HFFc6 (cell line): ENCODE data around the gene DNER. TPM values are rescaled to one million over a fixed set of nuclear protein-coding genes. Genes with fewer than 3 reads are reported as not detected.
A peak's percentile ranks its signal among the peaks of the same experiment; 100 is the strongest.
"Not testable (repeated sequence)": the region's sequence is repeated elsewhere in the genome, so short reads cannot be mapped to it uniquely, and the experiment has no call there.

Source experiments
- DNase-seq: peaks from one replicate; pipeline ENCODE4 v3.0.0-alpha.2; 2018
- H3K27ac Mint-ChIP-seq: 2 replicates; pipeline ENCODE4 v1.8.0; 2020; ENCODE audit warnings: mild to moderate bottlenecking, mixed read lengths
- H3K27me3 Mint-ChIP-seq: 2 replicates; pipeline ENCODE4 v1.8.0; 2021; ENCODE audit warnings: mild to moderate bottlenecking, moderate library complexity, mixed read lengths; ENCODE audit not compliant: insufficient read depth
- H3K36me3 Mint-ChIP-seq: 2 replicates; pipeline ENCODE4 v1.8.0; 2021; ENCODE audit warnings: low read depth, mixed read lengths
- H3K4me1 Mint-ChIP-seq: 2 replicates; pipeline ENCODE4 v1.8.0; 2020; ENCODE audit warnings: low read depth, mixed read lengths
- H3K4me3 Mint-ChIP-seq: 2 replicates; pipeline ENCODE4 v1.8.0; 2020; ENCODE audit warnings: mild to moderate bottlenecking, moderate library complexity, mixed read lengths
- H3K9me3 Mint-ChIP-seq: 2 replicates; pipeline ENCODE4 v1.8.0; 2020; ENCODE audit warnings: mild to moderate bottlenecking, mixed read lengths
- total RNA-seq, 6 experiments: library from RNA; stranded (reverse); fragmentation: NEBNext Ultra II Directional; extraction: Animal tissue kit (Norgen Biotek cat#: 25700); gene quantifications; 2 replicates in 1 of 6; 3 replicates in 5 of 6; pipeline ENCODE4 v1.2.3, GENCODE V29; 2021
- TF ChIP-seq, protein P1 (sequence below): fragments of 200-600 bp; sonication (generic); IDR thresholded peaks from 2 replicates; pipeline ENCODE4 v1.5.0; 2021; ENCODE audit warnings: antibody characterized with exemption, mild to moderate bottlenecking

DNER gene
- total RNA-seq, 6 experiments from 2014 or later, result 0.07 to 3.8 (median 2.7) TPM

DNA sequence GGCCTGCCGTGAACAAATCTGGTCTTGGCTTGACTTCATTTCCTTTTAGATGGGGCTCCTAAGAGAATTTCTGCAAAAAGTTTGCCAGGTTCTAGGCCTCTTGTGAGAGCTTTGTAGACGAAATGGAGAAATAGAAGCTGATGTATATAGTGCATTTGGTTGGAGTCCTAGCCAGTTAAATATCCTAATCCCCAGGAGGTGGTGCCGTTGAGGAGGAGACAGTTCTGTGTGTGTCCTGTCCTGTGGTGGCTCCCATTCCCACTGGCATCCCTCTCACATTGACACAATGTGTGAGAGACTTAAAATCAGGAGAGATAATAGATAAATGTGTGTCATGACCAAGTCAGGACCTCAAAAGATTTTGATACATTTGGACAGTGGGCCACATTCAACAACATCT is 34.6 kb upstream of the DNER start:
- Mint-ChIP-seq H3K9me3 (no peaks in the 10 kb centered on the region), H3K36me3 (no peaks in the 10 kb centered on the region), H3K4me3 (no peak overlapping the region), H3K27ac (no peak overlapping the region), H3K4me1 (no peaks in the 10 kb centered on the region), H3K27me3 (peaks cover 1% of the 10 kb centered on the region; the same call in 1 of the 2 replicates)
- TF ChIP-seq, protein P1, sequence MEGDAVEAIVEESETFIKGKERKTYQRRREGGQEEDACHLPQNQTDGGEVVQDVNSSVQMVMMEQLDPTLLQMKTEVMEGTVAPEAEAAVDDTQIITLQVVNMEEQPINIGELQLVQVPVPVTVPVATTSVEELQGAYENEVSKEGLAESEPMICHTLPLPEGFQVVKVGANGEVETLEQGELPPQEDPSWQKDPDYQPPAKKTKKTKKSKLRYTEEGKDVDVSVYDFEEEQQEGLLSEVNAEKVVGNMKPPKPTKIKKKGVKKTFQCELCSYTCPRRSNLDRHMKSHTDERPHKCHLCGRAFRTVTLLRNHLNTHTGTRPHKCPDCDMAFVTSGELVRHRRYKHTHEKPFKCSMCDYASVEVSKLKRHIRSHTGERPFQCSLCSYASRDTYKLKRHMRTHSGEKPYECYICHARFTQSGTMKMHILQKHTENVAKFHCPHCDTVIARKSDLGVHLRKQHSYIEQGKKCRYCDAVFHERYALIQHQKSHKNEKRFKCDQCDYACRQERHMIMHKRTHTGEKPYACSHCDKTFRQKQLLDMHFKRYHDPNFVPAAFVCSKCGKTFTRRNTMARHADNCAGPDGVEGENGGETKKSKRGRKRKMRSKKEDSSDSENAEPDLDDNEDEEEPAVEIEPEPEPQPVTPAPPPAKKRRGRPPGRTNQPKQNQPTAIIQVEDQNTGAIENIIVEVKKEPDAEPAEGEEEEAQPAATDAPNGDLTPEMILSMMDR, result no peak
- DNase-seq, result no peak

DNA sequence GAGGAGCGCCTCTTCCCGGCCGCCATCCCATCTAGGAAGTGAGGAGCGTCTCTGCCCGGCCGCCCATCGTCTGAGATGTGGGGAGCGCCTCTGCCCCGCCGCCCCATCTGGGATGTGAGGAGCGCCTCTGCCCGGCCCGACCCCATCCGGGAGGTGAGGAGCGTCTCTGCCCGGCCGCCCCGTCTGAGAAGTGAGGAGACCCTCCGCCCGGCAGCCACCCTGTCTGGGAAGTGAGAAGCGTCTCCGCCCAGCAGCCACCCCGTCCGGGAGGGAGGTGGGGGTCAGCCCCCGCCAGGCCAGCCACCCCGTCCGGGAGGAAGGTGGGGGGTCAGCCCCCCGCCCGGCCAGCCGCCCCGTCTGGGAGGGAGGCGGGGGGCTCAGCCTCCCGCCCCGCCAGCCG is 28.3 kb upstream of the DNER start:
- H3K36me3 Mint-ChIP-seq, H3K9me3 Mint-ChIP-seq, H3K27ac Mint-ChIP-seq, H3K4me1 Mint-ChIP-seq, H3K27me3 Mint-ChIP-seq, DNase-seq, H3K4me3 Mint-ChIP-seq: not testable (repeated sequence)

DNA sequence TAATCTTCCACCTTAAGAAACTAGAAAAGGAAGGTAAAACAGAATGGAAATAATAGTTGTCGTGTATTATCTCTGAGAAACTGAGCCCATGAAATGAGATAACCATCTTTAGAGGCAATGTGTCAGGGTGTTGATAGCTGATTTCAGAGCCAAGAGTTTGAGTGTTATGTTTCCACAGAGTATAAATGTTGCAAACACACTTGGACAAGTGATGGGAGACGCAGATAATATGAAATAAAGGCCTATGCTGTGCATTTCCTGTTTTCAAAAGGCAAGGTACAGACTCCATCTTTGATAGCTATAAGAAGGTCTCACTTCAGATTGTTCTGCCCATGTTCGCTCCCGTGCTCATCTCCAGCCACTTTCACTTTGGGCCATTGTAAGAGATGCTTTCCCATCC is 25.9 kb upstream of the DNER start:
- Mint-ChIP-seq H3K36me3 (peaks cover 9% of the 10 kb centered on the region), H3K9me3 (peaks cover 17% of the 10 kb centered on the region), H3K27ac (no peak overlapping the region), H3K4me1 (no peaks in the 10 kb centered on the region; the same call in 1 of the 2 replicates), H3K4me3 (peak overlapping the region; percentile 9; the same call in 1 of the 2 replicates), H3K27me3 (no peaks in the 10 kb centered on the region)
- no peak for DNase-seq
- TF ChIP-seq, protein P1, result no peak

DNA sequence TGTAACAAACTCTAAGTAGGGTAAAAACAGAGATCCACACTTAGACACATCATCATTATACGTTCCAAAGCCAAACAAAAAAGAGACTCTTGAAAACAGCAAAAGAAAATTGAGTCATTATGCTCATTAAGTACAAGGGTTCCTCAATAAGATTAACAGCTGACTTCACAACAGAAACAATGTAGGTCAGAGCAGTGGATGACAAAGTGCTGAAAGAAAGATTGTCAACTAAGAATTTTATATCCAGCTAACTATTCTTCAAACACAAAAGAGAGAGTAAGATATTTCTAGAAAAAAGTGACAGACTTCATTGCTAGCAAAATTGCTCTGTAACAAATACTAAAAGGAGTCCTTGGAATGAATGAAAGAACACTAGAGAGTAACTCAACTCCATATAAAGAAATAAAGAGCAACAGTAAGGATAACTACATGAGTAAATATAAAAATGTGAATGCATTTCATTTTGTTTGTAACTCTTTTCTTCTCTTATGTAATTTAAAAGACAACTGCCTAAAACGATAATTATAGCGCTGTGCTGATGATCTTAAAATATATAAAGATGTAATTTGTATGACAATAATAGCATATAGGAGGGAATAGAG is 23.8 kb upstream of the DNER start:
- Mint-ChIP-seq H3K36me3 (peaks cover 9% of the 10 kb centered on the region), H3K4me1 (peaks cover 15% of the 10 kb centered on the region), H3K27me3 (no peaks in the 10 kb centered on the region; the same call in 1 of the 2 replicates), H3K27ac (no peak overlapping the region), H3K4me3 (no peak overlapping the region), H3K9me3 (peaks cover 17% of the 10 kb centered on the region)
- no peak for DNase-seq
- TF ChIP-seq, protein P1, result no peak

DNA sequence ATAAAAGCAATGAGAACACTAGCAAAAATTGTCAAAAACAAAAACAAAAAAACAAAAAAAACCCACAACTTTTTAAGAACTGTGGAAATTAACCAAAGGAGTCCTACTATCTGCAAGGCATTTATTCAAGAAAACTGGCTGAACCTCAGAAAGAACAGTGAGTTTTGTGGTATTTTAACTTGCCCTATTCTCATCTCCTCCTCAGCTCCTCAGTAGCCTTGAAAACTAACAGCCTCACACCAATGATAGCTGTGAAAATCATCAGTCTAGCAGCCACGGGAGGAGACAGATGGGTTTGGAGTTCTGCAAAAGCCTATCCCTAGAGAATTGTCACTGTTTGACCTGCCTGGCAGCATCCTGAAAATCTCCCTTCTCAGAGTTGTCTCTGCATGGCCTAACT is 20.1 kb upstream of the DNER start:
- Mint-ChIP-seq H3K36me3 (peaks cover 9% of the 10 kb centered on the region), H3K4me1 (peaks cover 33% of the 10 kb centered on the region), H3K27me3 (no peaks in the 10 kb centered on the region; the same call in 1 of the 2 replicates), H3K4me3 (no peak overlapping the region; the same call in 1 of the 2 replicates), H3K27ac (no peak overlapping the region; the same call in 1 of the 2 replicates), H3K9me3 (peaks cover 17% of the 10 kb centered on the region)
- no peak for DNase-seq
- TF ChIP-seq, protein P1, result no peak

DNA sequence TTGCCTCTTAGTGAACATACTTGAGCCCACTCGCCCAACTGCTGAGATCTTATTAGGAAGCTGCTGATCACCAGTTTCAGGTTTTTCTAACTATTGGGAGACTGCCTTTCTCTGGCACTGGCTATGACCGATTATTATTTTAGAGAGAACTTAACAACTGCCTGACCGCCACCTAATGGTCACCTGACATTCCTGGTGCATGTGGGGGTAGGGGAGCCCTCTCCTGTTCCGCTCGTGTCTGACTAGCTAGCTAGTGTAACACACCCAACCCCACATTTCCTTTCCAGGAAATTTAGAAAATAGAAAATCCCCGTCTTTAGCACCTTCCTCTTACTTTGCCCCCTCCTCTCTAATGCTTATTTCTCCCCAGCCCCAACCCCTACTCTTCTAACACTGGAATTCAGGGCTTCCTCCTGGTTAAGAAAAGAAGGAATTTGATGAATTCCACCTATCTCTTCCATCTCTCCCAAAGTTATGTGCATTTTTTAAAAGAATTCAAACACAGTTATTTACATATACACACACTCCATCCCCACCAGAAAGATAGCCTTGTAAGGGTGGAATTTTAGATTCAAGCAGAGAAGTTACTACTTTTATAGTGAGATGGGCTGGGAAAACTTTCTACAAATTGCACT is 19.4 kb upstream of the DNER start:
- H3K27me3 Mint-ChIP-seq, result no peaks in the 10 kb centered on the region; the same call in 1 of the 2 replicates
- peak overlapping the region; percentile 2; the same call in 1 of the 2 replicates for H3K4me3 Mint-ChIP-seq
- H3K27ac Mint-ChIP-seq, result no peak overlapping the region; the same call in 1 of the 2 replicates
- peaks cover 36% of the 10 kb centered on the region for H3K4me1 Mint-ChIP-seq
- peak; percentile 11 for DNase-seq
- TF ChIP-seq, protein P1, result no peak
- peaks cover 9% of the 10 kb centered on the region for H3K36me3 Mint-ChIP-seq
- peaks cover 17% of the 10 kb centered on the region for H3K9me3 Mint-ChIP-seq
